NCI-H2107 treated with DMSO at 0.1 percent for 48 hours (cell line): ENCODE data around the gene CDC42BPA.

Source experiments
- DNase-seq: peaks from one replicate; lab custom pipeline; 2025; ENCODE audit not compliant: unreplicated experiment; lab: John Stamatoyannopoulos, UW

The CDC42BPA gene

GRCh38 chr1:227213426-227213825 lies 104.9 kb downstream of the CDC42BPA start:
- DNase-seq, result no peak

- DNase-seq, result no peak
Measured at GRCh38 chr1:227212164-227212563, 106.1 kb downstream of the CDC42BPA start.

- DNase-seq, result no peak
Measured at GRCh38 chr1:227210604-227211003, 107.7 kb downstream of the CDC42BPA start.

- DNase-seq, result no peak
Measured at GRCh38 chr1:227197064-227197463, 121.2 kb downstream of the CDC42BPA start.

DNA sequence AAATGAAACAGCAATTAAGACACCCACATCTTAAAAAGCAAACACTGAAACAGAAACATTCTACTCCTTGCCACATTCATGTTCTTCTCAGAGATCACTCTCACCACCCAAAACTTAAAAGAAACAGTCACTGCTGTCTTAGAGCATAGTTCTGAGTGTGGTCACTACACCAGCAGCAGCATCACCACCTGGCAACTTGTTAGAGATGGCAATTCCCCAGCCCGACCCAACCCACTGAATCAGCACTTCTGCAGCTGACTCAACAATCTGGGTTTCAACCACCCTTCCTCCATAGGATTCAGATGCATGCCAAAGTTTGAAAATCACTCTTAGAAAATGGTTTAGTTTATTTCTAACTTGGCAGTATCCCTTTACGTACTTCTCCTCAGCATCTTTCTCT lies 126.1 kb downstream of the CDC42BPA start:
- no peak for DNase-seq

DNA sequence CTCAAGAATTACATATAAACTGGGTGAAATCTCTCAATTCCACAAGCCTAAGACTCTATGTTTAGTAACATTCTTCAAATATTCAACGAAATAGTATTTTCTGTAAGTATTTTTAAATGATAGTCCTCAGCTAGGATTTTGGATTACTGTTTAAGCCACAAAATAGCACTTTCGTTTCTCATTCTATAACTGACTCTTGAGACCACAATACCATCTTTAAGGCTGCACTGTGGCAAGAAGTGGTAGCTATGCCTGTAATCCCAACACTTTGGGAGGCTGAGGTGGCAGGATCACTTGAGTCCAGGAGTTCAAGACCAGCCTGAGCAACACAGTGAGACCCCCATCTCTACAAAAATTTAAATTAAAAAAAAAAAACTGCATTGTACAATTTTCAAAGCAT lies 126.7 kb downstream of the CDC42BPA start:
- DNase-seq, result no peak

- no peak for DNase-seq
Measured at GRCh38 chr1:227190321-227190720, 128.0 kb downstream of the CDC42BPA start.

GRCh38 chr1:227185291-227185690 lies 133.0 kb downstream of the CDC42BPA start:
- DNase-seq, result no peak

DNA sequence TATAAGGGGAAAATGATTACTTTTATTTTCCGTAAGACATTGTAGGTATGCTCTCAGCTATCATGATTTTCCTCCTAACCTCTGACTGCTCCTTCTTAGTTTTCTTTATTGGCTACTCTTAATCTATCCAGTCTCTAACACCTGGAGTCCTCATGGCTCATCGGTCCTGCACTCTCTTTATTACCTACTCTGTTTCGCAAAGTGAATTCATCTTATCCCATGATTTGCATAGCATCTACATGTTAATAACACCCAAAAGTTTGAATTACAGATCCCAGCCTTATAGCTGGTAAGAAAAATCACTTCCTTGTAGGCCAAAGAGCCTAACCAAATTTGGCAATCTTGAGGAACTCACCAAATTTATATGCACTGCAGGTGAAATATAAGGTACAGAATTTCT lies 136.3 kb downstream of the CDC42BPA start:
- no peak for DNase-seq

DNA sequence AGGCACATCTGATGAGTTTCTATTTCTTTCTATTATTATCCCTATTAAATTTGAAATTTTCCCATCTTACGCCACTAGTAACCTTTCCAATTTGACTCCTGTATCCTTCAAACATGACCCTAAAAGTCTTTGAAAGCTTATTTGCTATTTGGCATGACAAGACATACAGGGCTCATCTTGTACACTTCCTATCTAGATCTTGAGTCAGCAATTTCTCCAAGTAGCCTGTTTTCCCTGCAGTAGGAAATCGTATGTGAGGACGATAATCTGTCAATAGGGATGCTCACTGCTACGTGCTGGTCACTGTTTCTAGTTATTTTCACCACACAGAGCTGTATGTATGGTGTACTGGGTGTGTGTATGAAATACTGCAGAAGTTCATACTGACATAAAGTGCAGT lies 142.7 kb downstream of the CDC42BPA start:
- DNase-seq, result no peak

- no peak for DNase-seq
Measured at GRCh38 chr1:227174164-227174563, 144.1 kb downstream of the CDC42BPA start.

DNA sequence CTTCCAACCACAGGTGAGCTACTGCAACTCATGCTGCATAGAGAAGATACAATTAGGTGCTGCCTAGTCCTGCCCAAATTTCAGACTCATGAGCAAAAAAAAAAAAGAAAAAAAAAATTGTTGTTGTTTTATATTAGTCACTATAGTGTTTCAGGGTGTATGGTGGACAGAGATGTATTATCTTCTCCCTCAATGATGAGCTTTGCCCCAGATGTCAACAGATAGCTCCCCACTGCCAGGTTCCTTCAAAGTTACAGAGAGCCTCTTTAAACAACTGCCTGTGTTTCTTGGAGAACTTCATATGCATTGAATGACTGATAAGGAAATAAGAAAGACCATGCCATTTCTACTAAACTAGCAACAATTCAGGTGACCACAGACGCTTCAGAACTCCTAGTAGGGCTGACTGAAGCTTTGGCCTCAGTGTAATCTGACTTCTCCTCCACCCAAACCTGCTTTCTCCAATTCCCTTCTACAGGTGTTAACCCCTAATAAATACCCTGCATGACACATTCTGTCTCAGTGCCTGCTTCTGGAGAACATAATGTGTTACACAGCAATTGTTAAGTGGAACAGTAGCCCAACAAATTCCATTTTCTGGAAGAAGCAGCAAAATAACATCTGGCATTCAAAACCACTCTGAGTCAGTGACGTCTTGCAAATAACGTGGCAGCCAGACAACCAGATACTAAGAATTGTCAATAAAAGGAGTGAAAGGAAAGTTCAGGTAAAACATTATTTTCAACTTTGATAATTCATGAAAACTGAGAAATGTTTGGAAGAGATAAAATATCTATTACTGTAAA lies 147.7 kb downstream of the CDC42BPA start:
- no peak for DNase-seq

DNA sequence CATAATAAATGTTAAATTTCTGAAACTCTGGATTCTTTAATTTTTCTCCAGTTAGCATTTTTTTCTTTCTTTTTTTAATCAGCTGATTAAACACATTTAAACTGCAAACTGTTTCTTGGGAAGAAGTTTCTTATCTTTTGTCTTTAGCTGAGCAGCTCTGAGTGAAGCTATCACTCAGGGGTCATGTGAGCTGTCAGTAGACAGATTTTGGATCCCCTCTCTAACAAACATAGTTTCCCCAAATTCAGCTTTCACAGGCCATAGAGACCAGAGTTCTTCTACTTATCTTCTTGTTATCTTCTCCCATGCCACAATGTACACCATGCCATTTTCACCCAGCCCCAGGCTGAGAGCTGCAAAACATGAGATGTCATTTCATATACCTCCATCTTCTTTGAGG lies 148.9 kb downstream of the CDC42BPA start:
- no peak for DNase-seq

GRCh38 chr1:227167276-227168101 lies 150.8 kb downstream of the CDC42BPA start:
- DNase-seq, result no peak

DNA sequence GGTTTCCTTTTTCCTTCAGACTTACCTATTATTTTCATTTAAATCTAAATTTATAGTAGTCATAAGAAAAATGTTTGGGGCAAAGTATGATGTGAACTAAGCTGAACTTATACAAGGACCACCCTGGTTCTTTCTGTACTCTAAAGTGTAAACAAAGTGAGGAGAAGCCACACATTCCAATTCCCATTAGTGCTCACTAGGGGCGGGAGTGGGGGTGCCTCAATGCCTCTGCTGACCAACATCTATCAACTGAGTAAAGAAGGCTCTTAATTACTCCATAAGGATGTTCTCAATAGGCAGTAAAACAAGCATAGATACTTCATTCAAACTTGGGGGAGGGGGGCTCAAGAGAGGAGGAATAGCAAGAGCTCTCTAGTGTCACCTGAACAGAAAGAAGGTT lies 151.7 kb downstream of the CDC42BPA start:
- DNase-seq, result no peak

DNA sequence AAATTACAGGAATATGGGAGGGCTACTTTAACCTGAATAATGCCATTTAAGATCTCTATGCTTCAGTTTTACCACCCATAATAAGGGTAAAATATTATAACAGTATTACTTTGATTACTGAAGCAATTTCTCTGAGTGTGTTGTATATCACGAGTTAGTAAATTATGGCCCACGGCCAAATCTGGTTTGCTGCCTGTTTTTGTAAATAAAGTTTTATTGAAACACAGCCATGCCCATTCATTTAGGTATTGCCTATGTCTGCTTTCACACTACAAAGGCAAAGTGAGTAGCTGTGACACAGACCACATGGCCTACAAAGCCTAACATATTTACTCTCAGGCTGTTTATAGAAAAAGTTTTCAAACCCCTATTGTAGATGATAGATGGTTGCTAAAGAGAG lies 156.8 kb downstream of the CDC42BPA start:
- no peak for DNase-seq

DNA sequence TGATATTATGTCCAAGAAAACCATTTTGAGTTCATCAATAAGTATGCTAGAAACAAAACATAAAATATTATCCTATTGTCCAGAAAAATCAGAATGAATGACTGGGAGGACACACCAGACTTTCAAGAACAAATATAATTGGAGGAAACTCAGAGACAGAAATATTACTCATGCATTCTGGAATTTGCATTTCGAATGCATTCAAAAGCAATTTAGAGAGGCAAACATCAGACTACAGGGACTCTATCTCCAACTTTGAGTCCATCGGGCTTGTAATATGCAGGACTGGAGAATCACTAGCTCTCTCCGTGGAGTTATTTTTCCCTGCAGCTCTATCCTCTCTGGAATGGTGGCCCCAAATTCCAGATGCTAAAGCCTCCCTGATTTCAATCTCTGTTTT lies 161.8 kb downstream of the CDC42BPA start:
- DNase-seq, result no peak

DNA sequence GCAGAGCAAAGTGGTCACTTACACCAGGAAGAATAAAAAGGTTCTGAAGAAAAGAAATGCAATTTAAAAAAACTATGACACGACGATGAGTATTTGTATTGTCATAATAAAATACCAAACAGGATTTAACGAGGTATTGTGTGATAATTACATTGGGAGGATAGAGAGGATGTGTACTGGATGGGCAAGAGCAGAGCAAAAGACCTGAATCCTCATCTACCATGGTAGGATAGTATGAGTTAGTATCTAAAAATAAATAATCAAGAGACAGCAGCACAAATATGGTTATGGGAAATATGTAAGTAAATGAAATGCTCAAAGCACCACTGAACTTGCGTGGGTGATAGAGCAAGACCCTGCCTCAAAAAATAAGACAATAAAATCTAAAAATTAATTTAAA lies 162.6 kb downstream of the CDC42BPA start:
- DNase-seq, result no peak

GRCh38 chr1:227155004-227155403 lies 163.3 kb downstream of the CDC42BPA start:
- no peak for DNase-seq

GRCh38 chr1:227152525-227152924 lies 165.8 kb downstream of the CDC42BPA start:
- DNase-seq, result no peak

DNA sequence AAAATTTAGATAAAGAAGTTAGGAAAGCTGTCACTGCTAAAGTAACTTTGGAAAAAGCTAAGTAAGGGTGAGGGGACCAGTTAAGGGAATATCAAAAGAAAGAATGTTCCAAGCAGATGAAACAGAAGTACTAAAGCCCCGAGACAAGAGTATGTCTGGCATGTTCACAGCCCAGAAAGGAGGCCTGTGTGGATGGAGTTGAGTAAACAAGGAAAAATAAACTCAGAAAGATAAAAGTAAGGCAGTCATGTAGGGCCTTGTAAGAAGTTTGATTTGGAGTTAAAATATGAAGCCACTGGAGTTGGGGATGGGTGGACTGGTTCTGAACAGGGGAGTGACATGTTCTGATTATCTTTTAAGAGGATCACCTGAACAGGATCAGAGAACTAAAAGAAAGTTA lies 177.9 kb downstream of the CDC42BPA start:
- DNase-seq, result no peak

DNA sequence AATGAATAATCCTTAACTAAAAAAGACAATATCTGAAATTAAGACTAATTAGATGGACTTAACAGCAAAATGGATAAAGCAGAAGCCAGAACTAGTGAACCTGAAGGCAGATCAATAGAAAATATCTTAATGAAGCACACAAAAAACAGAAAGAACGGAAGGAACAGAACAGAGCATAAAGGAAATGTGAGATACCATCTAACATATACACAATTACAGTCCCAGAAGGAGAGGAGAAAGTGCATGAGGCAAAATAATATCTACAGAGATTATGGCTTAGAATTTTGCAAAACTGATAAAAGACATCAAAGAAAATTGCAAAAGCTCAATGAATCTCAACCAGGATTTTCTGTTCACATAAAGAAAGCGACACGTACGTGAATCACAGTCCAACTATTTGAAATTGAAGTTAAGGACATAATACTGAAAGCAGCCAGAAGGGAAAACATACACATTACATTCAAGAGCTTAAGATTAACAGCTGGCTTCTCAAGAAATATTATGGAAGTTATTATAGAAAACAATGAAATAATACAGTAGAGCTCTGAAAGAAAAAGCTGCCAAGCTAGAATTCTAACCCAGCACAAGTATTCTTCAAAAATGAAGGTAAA lies 182.0 kb downstream of the CDC42BPA start:
- DNase-seq, result no peak
